ENCODE measurements around the gene CFAP221. TPM values are rescaled to one million over a fixed set of nuclear protein-coding genes. Genes with fewer than 3 reads are reported as not detected.

CFAP221 gene
- total RNA-seq, 1 donor from 2014 or later, result 0.79 TPM

- intact Hi-C loops (cut with micrococcal nuclease), result no loop called here
- ATAC-seq (peak; percentile 36), DNase-seq (no peak)
These were observed 146.9 kb downstream of the CFAP221 start for GRCh38 chr2:119691189-119691588.

- intact Hi-C loops (cut with micrococcal nuclease), result no loop called here
- ATAC-seq (no peak), DNase-seq (no peak)
These were observed 147.5 kb downstream of the CFAP221 start for GRCh38 chr2:119691651-119692245.

- ATAC-seq, result no peak
- intact Hi-C loops (cut with micrococcal nuclease), result no loop called here
These were observed 148.1 kb downstream of the CFAP221 start for GRCh38 chr2:119692310-119692709.

GRCh38 chr2:119692954-119693353 is 148.7 kb downstream of the CFAP221 start:
- no peak for DNase-seq
- ATAC-seq, result no peak
- intact Hi-C loops (cut with micrococcal nuclease), result no loop called here

More at GRCh38 chr2:119692310-119692709, 148.1 kb downstream of the CFAP221 start:
- DNase-seq, result no peak

GRCh38 chr2:119693567-119693966 is 149.3 kb downstream of the CFAP221 start:
- DNase-seq (no peak), ATAC-seq (no peak)
- intact Hi-C loops (cut with micrococcal nuclease), result no loop called here

GRCh38 chr2:119693967-119694366 is 149.7 kb downstream of the CFAP221 start:
- no peak for ATAC-seq
- intact Hi-C loops (cut with micrococcal nuclease), result no loop called here
- DNase-seq, result no peak

GRCh38 chr2:119694470-119694844 is 150.2 kb downstream of the CFAP221 start:
- DNase-seq, result no peak
- intact Hi-C loops (cut with micrococcal nuclease), result no loop called here
- ATAC-seq, result no peak

GRCh38 chr2:119694845-119695521 is 150.7 kb downstream of the CFAP221 start:
- intact Hi-C loops (cut with micrococcal nuclease), result no loop called here
- DNase-seq (no peak), ATAC-seq (no peak)

GRCh38 chr2:119696005-119696404 is 151.8 kb downstream of the CFAP221 start:
- no peak for DNase-seq
- no peak for ATAC-seq
- intact Hi-C loops (cut with micrococcal nuclease), result no loop called here

- ATAC-seq, result no peak
- intact Hi-C loops (cut with micrococcal nuclease), result no loop called here
These were observed 152.3 kb downstream of the CFAP221 start for GRCh38 chr2:119696494-119697030.

GRCh38 chr2:119697290-119698020 is 153.2 kb downstream of the CFAP221 start:
- ATAC-seq, result no peak
- intact Hi-C loops (cut with micrococcal nuclease), result no loop called here
- DNase-seq, result no peak

More at GRCh38 chr2:119696494-119697030, 152.3 kb downstream of the CFAP221 start:
- no peak for DNase-seq

- no peak for ATAC-seq
- intact Hi-C loops (cut with micrococcal nuclease), result no loop called here
- no peak for DNase-seq
These were observed 154.0 kb downstream of the CFAP221 start for GRCh38 chr2:119698246-119698645.

GRCh38 chr2:119699016-119699606 is 154.9 kb downstream of the CFAP221 start:
- DNase-seq, result no peak

GRCh38 chr2:119700866-119701265 is 156.6 kb downstream of the CFAP221 start:
- intact Hi-C loops (cut with micrococcal nuclease), result loop anchor here (10.0 kb wide), 1 partner anchor 474 kb away; no protein-coding TSS in a partner anchor
- ATAC-seq (no peak), DNase-seq (no peak)

More at GRCh38 chr2:119699016-119699606, 154.9 kb downstream of the CFAP221 start:
- intact Hi-C loops (cut with micrococcal nuclease), result no loop called here
- ATAC-seq, result no peak

GRCh38 chr2:119701352-119701751 is 157.1 kb downstream of the CFAP221 start:
- no peak for DNase-seq
- ATAC-seq, result no peak
- intact Hi-C loops (cut with micrococcal nuclease), result loop anchor here (10.0 kb wide), 1 partner anchor 473 kb away; no protein-coding TSS in a partner anchor

GRCh38 chr2:119702203-119702917 is 158.1 kb downstream of the CFAP221 start:
- peak; percentile 48 for ATAC-seq
- no peak for DNase-seq

GRCh38 chr2:119702918-119703401 is 158.7 kb downstream of the CFAP221 start:
- peak; percentile 92 for ATAC-seq
- intact Hi-C loops (cut with micrococcal nuclease), result loop anchor here (10.0 kb wide), 1 partner anchor 472 kb away; no protein-coding TSS in a partner anchor
- DNase-seq, result peak; percentile 77

More at GRCh38 chr2:119702203-119702917, 158.1 kb downstream of the CFAP221 start:
- intact Hi-C loops (cut with micrococcal nuclease), result loop anchor here (10.0 kb wide), 1 partner anchor 472 kb away; no protein-coding TSS in a partner anchor

- ATAC-seq (no peak), DNase-seq (no peak)
- intact Hi-C loops (cut with micrococcal nuclease), result loop anchor here (10.0 kb wide), 1 partner anchor 471 kb away; no protein-coding TSS in a partner anchor
These were observed 159.3 kb downstream of the CFAP221 start for GRCh38 chr2:119703526-119703925.

All from left ventricle myocardium superior (tissue), 1 donor.